OCI-LY1 (cell line): ENCODE results near the gene AGAP1.

Source experiments
- H2AFZ ChIP-seq: fragments of 200-600 bp; sonication (generic), shearing (Covaris generic); 2 replicates; pipeline ENCODE4 v1.6.0; 2014; ENCODE audit warnings: antibody characterized with exemption, mild to moderate bottlenecking, low read length
- H3F3A ChIP-seq: fragments of 200-600 bp; sonication (generic), shearing (Covaris generic); 2 replicates; pipeline ENCODE4 v1.6.0; 2014; ENCODE audit warnings: mild to moderate bottlenecking, antibody characterized with exemption, low read length, moderate library complexity; ENCODE audit not compliant: insufficient read depth
- H3K27ac ChIP-seq: fragments of 200-600 bp; sonication (generic); 2 replicates; pipeline ENCODE4 v1.5.1; 2014; ENCODE audit warnings: low read length, mixed run types, mild to moderate bottlenecking, low read depth; ENCODE audit not compliant: poor library complexity, severe bottlenecking
- H3K27me3 ChIP-seq: fragments of 200-600 bp; sonication (generic); 2 replicates; pipeline ENCODE4 v1.6.0; 2014; ENCODE audit warnings: antibody characterized with exemption, mild to moderate bottlenecking, low read length, moderate library complexity; ENCODE audit not compliant: insufficient read depth
- H3K36me3 ChIP-seq: fragments of 200-600 bp; sonication (generic); 2 replicates; pipeline ENCODE4 v1.6.1; 2014; ENCODE audit warnings: mild to moderate bottlenecking, antibody characterized with exemption, low read length, moderate library complexity, mixed read lengths; ENCODE audit not compliant: insufficient read depth
- H3K4me1 ChIP-seq: fragments of 200-600 bp; sonication (generic); 2 replicates; pipeline ENCODE4 v1.5.1; 2014; ENCODE audit warnings: mild to moderate bottlenecking, low read length, moderate library complexity; ENCODE audit not compliant: insufficient read depth, severe bottlenecking
- H3K4me2 ChIP-seq: fragments of 200-600 bp; sonication (generic), shearing (Covaris generic); 2 replicates; pipeline ENCODE4 v1.6.1; 2014; ENCODE audit warnings: low read length
- H3K4me3 ChIP-seq: fragments of 200-600 bp; sonication (generic); 2 replicates; pipeline ENCODE4 v1.5.1; 2014; ENCODE audit warnings: low read length, low read depth, mild to moderate bottlenecking, mixed read lengths; ENCODE audit not compliant: poor library complexity, severe bottlenecking
- H3K79me2 ChIP-seq: fragments of 200-600 bp; shearing (Covaris generic); 2 replicates; pipeline ENCODE4 v1.6.1; 2016; ENCODE audit warnings: mixed run types, low read length, mixed read lengths; ENCODE audit not compliant: insufficient read depth
- H3K9ac ChIP-seq: fragments of 200-600 bp; sonication (generic), shearing (Covaris generic); 2 replicates; pipeline ENCODE4 v1.6.1; 2014; ENCODE audit warnings: mild to moderate bottlenecking, low read length, mixed read lengths
- H3K9me2 ChIP-seq: fragments of 200-600 bp; sonication (generic), shearing (Covaris generic); 2 replicates; pipeline ENCODE4 v1.6.1; 2014; ENCODE audit warnings: low read depth, mild to moderate bottlenecking, low read length, mixed read lengths
- H3K9me3 ChIP-seq: fragments of 200-600 bp; shearing (Covaris generic); 2 replicates; pipeline ENCODE4 v1.6.1; 2014; ENCODE audit warnings: low read length, mixed read lengths
- H4K20me1 ChIP-seq: fragments of 200-600 bp; sonication (generic), shearing (Covaris generic); 2 replicates; pipeline ENCODE4 v1.6.0; 2016; ENCODE audit warnings: mild to moderate bottlenecking, low read length; ENCODE audit not compliant: insufficient read depth
- CTCF ChIP-seq: fragments of 200-600 bp; sonication (generic), shearing (Covaris generic); IDR thresholded peaks from 2 replicates; pipeline ENCODE4 v1.5.1; 2017; ENCODE audit warnings: mild to moderate bottlenecking, antibody characterized with exemption, low read length, moderate library complexity, mixed read lengths
- EZH2 ChIP-seq: fragments of 200-600 bp; sonication (generic), shearing (Covaris generic); IDR thresholded peaks from 2 replicates; pipeline ENCODE4 v1.8.0; 2017; ENCODE audit warnings: borderline replicate concordance, mixed run types, mild to moderate bottlenecking, antibody characterized with exemption, low read length, moderate library complexity, mixed read lengths

The AGAP1 gene

GRCh38 chr2:236055471-236055870 is 561.6 kb downstream of the AGAP1 start:
- Histone ChIP-seq H3K4me1 (no peaks in the 10 kb centered on the region), H3K36me3 (no peaks in the 10 kb centered on the region), H3K9me3 (no peaks in the 10 kb centered on the region), H3K9ac (no peak overlapping the region), H3K4me2 (no peak overlapping the region), H3K4me3 (no peak overlapping the region), H2AFZ (no peak overlapping the region), H3K79me2 (no peaks in the 10 kb centered on the region), H3K27me3 (no peaks in the 10 kb centered on the region), H3K27ac (no peak overlapping the region), H4K20me1 (no peaks in the 10 kb centered on the region), H3K9me2 (no peaks in the 10 kb centered on the region), H3F3A (no peaks in the 10 kb centered on the region)
- TF ChIP-seq CTCF (no peak), EZH2 (no peak)

- Histone ChIP-seq H4K20me1 (no peaks in the 10 kb centered on the region), H3K36me3 (no peaks in the 10 kb centered on the region)
Observed at GRCh38 chr2:236056141-236056540, 562.3 kb downstream of the AGAP1 start.

GRCh38 chr2:236057375-236057774 is 563.5 kb downstream of the AGAP1 start:
- Histone ChIP-seq H3K4me1 (no peaks in the 10 kb centered on the region), H3K79me2 (no peaks in the 10 kb centered on the region), H3K9me2 (no peaks in the 10 kb centered on the region), H4K20me1 (no peaks in the 10 kb centered on the region), H3K9ac (no peak overlapping the region), H3K4me2 (no peak overlapping the region), H3K9me3 (no peaks in the 10 kb centered on the region), H3F3A (no peaks in the 10 kb centered on the region), H3K27ac (no peak overlapping the region), H3K27me3 (no peaks in the 10 kb centered on the region), H3K36me3 (no peaks in the 10 kb centered on the region), H2AFZ (no peak overlapping the region), H3K4me3 (no peak overlapping the region)
- TF ChIP-seq CTCF = no peak
- no peak for TF ChIP-seq EZH2

More at GRCh38 chr2:236056141-236056540, 562.3 kb downstream of the AGAP1 start:
- Histone ChIP-seq H3K79me2 (no peaks in the 10 kb centered on the region), H3K4me3 (no peak overlapping the region), H3K27me3 (no peaks in the 10 kb centered on the region), H2AFZ (no peak overlapping the region), H3K27ac (no peak overlapping the region), H3K4me2 (no peak overlapping the region), H3F3A (no peaks in the 10 kb centered on the region), H3K4me1 (no peaks in the 10 kb centered on the region), H3K9me3 (no peaks in the 10 kb centered on the region), H3K9me2 (no peaks in the 10 kb centered on the region), H3K9ac (no peak overlapping the region)
- TF ChIP-seq EZH2 = no peak
- TF ChIP-seq CTCF = no peak
